Hematopoietic multipotent progenitor cell (in vitro differentiated cells): ENCODE results near the gene PAWR. TPM values are rescaled to one million over a fixed set of nuclear protein-coding genes. Genes with fewer than 3 reads are reported as not detected.
"Not testable (repeated sequence)": the region's sequence is repeated elsewhere in the genome, so short reads cannot be mapped to it uniquely, and the experiment has no call there.

Experiments used
- DNase-seq, 3 donors: peaks; one replicate each; pipeline ENCODE4 v3.0.0-alpha.2; 2011 to 2015; ENCODE audit warnings: low read depth in 2 of 3, low spot score in 2 of 3
- total RNA-seq: library from RNA; depleted of rRNA; stranded (reverse); fragments of >200 nt; gene quantifications from one replicate; pipeline ENCODE4 v1.2.3, GENCODE V29; 2012

PAWR gene
- total RNA-seq, 1 donor, result 40.9 TPM

- no peak for DNase-seq
Measured at GRCh38 chr12:79652521-79652920, 38.2 kb downstream of the PAWR start.

GRCh38 chr12:79650440-79650839 lies 40.3 kb downstream of the PAWR start:
- no peak for DNase-seq

GRCh38 chr12:79648881-79649280 lies 41.9 kb downstream of the PAWR start:
- DNase-seq, result no peak

GRCh38 chr12:79646843-79647242 lies 43.9 kb downstream of the PAWR start:
- DNase-seq, result not testable (repeated sequence)

GRCh38 chr12:79645235-79645630 lies 45.5 kb downstream of the PAWR start:
- no peak for DNase-seq

GRCh38 chr12:79644274-79645234 lies 46.2 kb downstream of the PAWR start:
- no peak for DNase-seq

GRCh38 chr12:79643821-79644220 lies 46.9 kb downstream of the PAWR start:
- no peak for DNase-seq

- DNase-seq, result no peak
Measured at GRCh38 chr12:79638490-79638889, 52.3 kb downstream of the PAWR start.

GRCh38 chr12:79637093-79637492 lies 53.7 kb downstream of the PAWR start:
- no peak for DNase-seq

GRCh38 chr12:79635676-79636075 lies 55.1 kb downstream of the PAWR start:
- no peak for DNase-seq

GRCh38 chr12:79634957-79635471 lies 55.8 kb downstream of the PAWR start:
- no peak for DNase-seq

- DNase-seq, result no peak
Measured at GRCh38 chr12:79629561-79629960, 61.2 kb downstream of the PAWR start.

- DNase-seq, result not testable (repeated sequence)
Measured at GRCh38 chr12:79626735-79627134, 64.0 kb downstream of the PAWR start.

- DNase-seq, result no peak
Measured at GRCh38 chr12:79624378-79624777, 66.4 kb downstream of the PAWR start.

- no peak for DNase-seq
Measured at GRCh38 chr12:79619872-79620562, 70.7 kb downstream of the PAWR start.

- DNase-seq, result no peak
Measured at GRCh38 chr12:79618848-79619404, 71.8 kb downstream of the PAWR start.

- DNase-seq, result no peak
Measured at GRCh38 chr12:79617696-79618095, 73.1 kb downstream of the PAWR start.

GRCh38 chr12:79615596-79616560 lies 74.9 kb downstream of the PAWR start:
- DNase-seq, result no peak

- no peak for DNase-seq
Measured at GRCh38 chr12:79614730-79615129, 76.0 kb downstream of the PAWR start.

GRCh38 chr12:79601908-79602307 lies 88.9 kb downstream of the PAWR start:
- DNase-seq, result no peak
